Endodermal cell (in vitro differentiated cells): ENCODE results near the gene SPOUT1. TPM values are rescaled to one million over a fixed set of nuclear protein-coding genes. Genes with fewer than 3 reads are reported as not detected.

Source experiments
- DNase-seq: peaks from one replicate; pipeline ENCODE4 v3.0.0-alpha.2; 2017
- H3K27ac ChIP-seq: 2 replicates; pipeline ENCODE4 v1.5.1; 2013; ENCODE audit warnings: mild to moderate bottlenecking, low read depth, low read length, moderate library complexity
- H3K27me3 ChIP-seq: 2 replicates; pipeline ENCODE4 v1.6.1; 2013; ENCODE audit warnings: mild to moderate bottlenecking, low read length, moderate library complexity; ENCODE audit not compliant: insufficient read depth, control insufficient read depth, poor library complexity, severe bottlenecking
- H3K36me3 ChIP-seq: 2 replicates; pipeline ENCODE4 v1.7.0; 2013; ENCODE audit warnings: mild to moderate bottlenecking, low read length, moderate library complexity; ENCODE audit not compliant: control insufficient read depth, insufficient read depth
- H3K4me1 ChIP-seq: one replicate; pipeline ENCODE4 v1.7.0; 2013; ENCODE audit warnings: low read length; ENCODE audit not compliant: control insufficient read depth, insufficient read depth
- H3K4me3 ChIP-seq: 2 replicates; pipeline ENCODE4 v1.5.1; 2013; ENCODE audit warnings: mild to moderate bottlenecking, low read length, moderate library complexity
- H3K9ac ChIP-seq: 2 replicates; pipeline ENCODE4 v1.6.1; 2013; ENCODE audit warnings: mild to moderate bottlenecking, low read length, moderate library complexity; ENCODE audit not compliant: poor library complexity, severe bottlenecking; ENCODE audit errors: extremely low read depth
- H3K9me3 ChIP-seq: 2 replicates; pipeline ENCODE4 v1.6.1; 2013; ENCODE audit warnings: mild to moderate bottlenecking, low read length, moderate library complexity; ENCODE audit not compliant: control insufficient read depth
- H3K27ac Mint-ChIP-seq: 2 replicates; pipeline ENCODE4 v1.8.0; 2020; ENCODE audit warnings: mixed read lengths
- H3K27me3 Mint-ChIP-seq: 2 replicates; pipeline ENCODE4 v1.8.0; 2021; ENCODE audit warnings: mild to moderate bottlenecking, mixed read lengths; ENCODE audit not compliant: insufficient read depth
- H3K36me3 Mint-ChIP-seq: 2 replicates; pipeline ENCODE4 v1.8.0; 2020; ENCODE audit warnings: low read depth, mixed read lengths
- H3K4me1 Mint-ChIP-seq: 2 replicates; pipeline ENCODE4 v1.8.0; 2020; ENCODE audit warnings: mixed read lengths
- H3K4me3 Mint-ChIP-seq: 2 replicates; pipeline ENCODE4 v1.8.0; 2020; ENCODE audit warnings: mild to moderate bottlenecking, moderate library complexity, mixed read lengths
- H3K9me3 Mint-ChIP-seq: 2 replicates; pipeline ENCODE4 v1.8.0; 2020; ENCODE audit warnings: mild to moderate bottlenecking, mixed read lengths
- CTCF ChIP-seq: fragments of 200-600 bp; sonication (generic); conservative IDR thresholded peaks from 2 replicates; pipeline ENCODE4 v1.5.0; 2021; ENCODE audit warnings: antibody characterized with exemption, mild to moderate bottlenecking
- WGBS, 2 experiments: methylation state at CpG; one replicate each; pipeline versions ENCODE4 v1.1.5 to v1.1.7; 2013; ENCODE audit warnings: missing lambda C conversion rate in 2 of 2, mixed read lengths in 1 of 2; ENCODE audit not compliant: insufficient coverage in 1 of 2, insufficient read length in 1 of 2; 5-methylcytosine and 5-hydroxymethylcytosine counted together
- total RNA-seq, 2 donors: library from RNA; stranded (reverse); fragmentation: NEBNext Ultra II Directional in 1 of 2; extraction: Animal tissue kit (Norgen Biotek cat#: 25700) in 1 of 2; gene quantifications; 2 replicates in 1 of 2; 3 replicates in 1 of 2; pipeline ENCODE4 v1.2.1, GENCODE V29; 2021

Gene SPOUT1
- total RNA-seq, 2 donors from 2014 or later: 66.9 to 86.5 TPM

DNA sequence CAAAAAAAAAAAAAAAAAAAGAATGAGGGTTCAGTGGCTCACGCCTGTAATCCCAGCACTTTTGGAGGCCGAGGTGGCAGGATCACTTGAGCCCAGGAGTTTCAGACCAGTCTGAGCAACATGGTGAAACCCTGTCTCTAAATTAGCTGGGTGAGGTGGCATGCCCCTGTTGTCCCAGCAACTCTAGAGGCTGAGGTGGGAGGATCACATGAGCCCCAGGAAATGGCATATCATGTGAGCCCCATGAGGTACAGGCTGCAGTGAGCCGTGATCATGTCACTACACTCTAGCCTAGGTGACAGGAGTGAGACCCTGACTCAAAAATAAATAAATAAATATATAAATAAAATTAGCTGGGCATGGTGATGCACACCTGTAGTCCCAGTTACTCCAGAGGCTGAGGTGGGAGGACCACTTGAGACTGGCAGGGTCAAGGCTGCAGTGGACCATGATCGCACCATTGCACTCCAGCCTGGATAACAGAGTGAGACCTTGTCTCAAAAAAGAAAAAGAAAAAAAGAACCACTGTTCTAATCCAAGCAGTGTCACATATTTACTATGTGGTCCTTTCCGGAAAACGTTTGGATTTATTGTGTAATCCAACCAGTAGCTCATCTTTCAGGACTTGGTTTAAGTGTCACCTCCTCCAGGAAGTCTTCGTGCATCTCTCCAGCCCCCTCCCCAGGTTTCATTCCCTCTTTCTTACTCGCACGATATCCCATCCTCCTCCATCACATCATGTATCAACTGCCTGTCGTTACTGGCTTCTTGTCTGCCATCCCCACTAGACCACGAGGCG, 12.3 kb upstream of the SPOUT1 start:
- Mint-ChIP-seq H3K27me3 (no peaks in the 10 kb centered on the region), H3K4me3 (no peak overlapping the region), H3K9me3 (no peaks in the 10 kb centered on the region), H3K36me3 (peaks cover 31% of the 10 kb centered on the region), H3K4me1 (peaks cover 16% of the 10 kb centered on the region), H3K27ac (no peak overlapping the region)
- Histone ChIP-seq H3K36me3 (peaks cover 4% of the 10 kb centered on the region), H3K4me1 (peaks cover 9% of the 10 kb centered on the region), H3K4me3 (no peak overlapping the region), H3K9me3 (no peaks in the 10 kb centered on the region), H3K27ac (no peak overlapping the region), H3K27me3 (no peaks in the 10 kb centered on the region), H3K9ac (no peak overlapping the region)
- WGBS, 2 experiments: 90 to 95% methylated on average over 11 to 12 of the region's 12 CpGs
- DNase-seq: no peak
- no peak for TF ChIP-seq CTCF

GRCh38 chr9:128840524-128840923, 10.9 kb upstream of the SPOUT1 start:
- Histone ChIP-seq H3K27me3 (no peaks in the 10 kb centered on the region), H3K27ac (no peak overlapping the region), H3K9ac (no peak overlapping the region), H3K9me3 (no peaks in the 10 kb centered on the region), H3K4me1 (peaks cover 8% of the 10 kb centered on the region), H3K4me3 (no peak overlapping the region), H3K36me3 (peaks cover 4% of the 10 kb centered on the region)
- peaks cover 31% of the 10 kb centered on the region for H3K36me3 Mint-ChIP-seq
- DNase-seq: no peak
- H3K27me3 Mint-ChIP-seq: no peaks in the 10 kb centered on the region
- H3K9me3 Mint-ChIP-seq: no peaks in the 10 kb centered on the region
- H3K4me3 Mint-ChIP-seq: no peak overlapping the region
- TF ChIP-seq CTCF: no peak
- H3K4me1 Mint-ChIP-seq: peaks cover 13% of the 10 kb centered on the region
- no CpG with 5 or more reads among the region's 1 CpG for WGBS, 2 experiments
- H3K27ac Mint-ChIP-seq: no peak overlapping the region

DNA sequence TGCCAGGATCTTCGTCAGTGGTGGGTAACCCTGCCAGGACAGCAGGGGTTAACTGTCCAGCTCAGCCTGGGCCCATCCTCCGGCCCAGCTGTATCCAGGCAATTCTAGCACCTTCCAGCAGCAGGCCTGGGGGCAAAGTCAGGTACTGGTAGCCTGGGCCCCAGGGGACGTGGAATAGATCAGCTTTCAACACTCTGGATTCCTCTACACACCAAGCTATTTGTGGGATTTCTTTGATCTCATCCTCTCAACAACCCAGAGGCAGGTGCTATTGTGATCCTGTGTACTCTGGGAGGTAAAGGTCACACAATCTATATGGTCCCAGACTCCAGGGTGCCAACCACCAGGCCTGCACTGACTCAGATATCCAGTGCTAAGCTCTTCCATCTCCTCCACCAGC, 8.7 kb upstream of the SPOUT1 start:
- Mint-ChIP-seq H3K36me3 (peaks cover 35% of the 10 kb centered on the region), H3K27me3 (no peaks in the 10 kb centered on the region), H3K4me3 (no peak overlapping the region), H3K4me1 (peaks cover 7% of the 10 kb centered on the region), H3K9me3 (no peaks in the 10 kb centered on the region), H3K27ac (peak overlapping the region; percentile 49)
- Histone ChIP-seq H3K27me3 (no peaks in the 10 kb centered on the region), H3K9me3 (no peaks in the 10 kb centered on the region), H3K9ac (no peak overlapping the region), H3K36me3 (peaks cover 4% of the 10 kb centered on the region), H3K4me3 (no peak overlapping the region), H3K4me1 (no peaks in the 10 kb centered on the region), H3K27ac (no peak overlapping the region)
- TF ChIP-seq CTCF: no peak
- WGBS, 2 experiments: 84 to 90% methylated on average over 2 to 3 of the region's 3 CpGs
- no peak for DNase-seq
